Mucosa of stomach (tissue), 1 donor: ENCODE results near the gene AKT1S1.

Source experiments
- H3K27me3 ChIP-seq: one replicate; pipeline ENCODE4 v1.7.0; 2013; ENCODE audit warnings: mild to moderate bottlenecking, low read length; ENCODE audit not compliant: control insufficient read depth, insufficient read depth
- H3K36me3 ChIP-seq: one replicate; pipeline ENCODE4 v1.7.0; 2013; ENCODE audit warnings: low read length; ENCODE audit not compliant: control insufficient read depth, insufficient read depth
- H3K4me1 ChIP-seq: one replicate; pipeline ENCODE4 v1.7.0; 2013; ENCODE audit warnings: mild to moderate bottlenecking, low read length; ENCODE audit not compliant: control insufficient read depth, insufficient read depth
- H3K4me3 ChIP-seq: one replicate; pipeline ENCODE4 v1.7.0; 2013; ENCODE audit warnings: low read length
- H3K9ac ChIP-seq: one replicate; pipeline ENCODE4 v1.7.0; 2013; ENCODE audit warnings: mild to moderate bottlenecking, low read length, moderate library complexity
- H3K9me3 ChIP-seq: one replicate; pipeline ENCODE4 v1.7.0; 2013; ENCODE audit warnings: mild to moderate bottlenecking, low read length, moderate library complexity; ENCODE audit not compliant: control insufficient read depth
- donor health status: Pancreatic carcinoma.

Gene AKT1S1

GRCh38 chr19:49887037-49887664, 10.0 kb upstream of the AKT1S1 start:
- Histone ChIP-seq H3K27me3 (peaks cover 6% of the 10 kb centered on the region), H3K36me3 (peaks cover 12% of the 10 kb centered on the region), H3K9ac (no peak overlapping the region), H3K4me3 (no peak overlapping the region), H3K4me1 (peaks cover 14% of the 10 kb centered on the region), H3K9me3 (no peaks in the 10 kb centered on the region)

DNA sequence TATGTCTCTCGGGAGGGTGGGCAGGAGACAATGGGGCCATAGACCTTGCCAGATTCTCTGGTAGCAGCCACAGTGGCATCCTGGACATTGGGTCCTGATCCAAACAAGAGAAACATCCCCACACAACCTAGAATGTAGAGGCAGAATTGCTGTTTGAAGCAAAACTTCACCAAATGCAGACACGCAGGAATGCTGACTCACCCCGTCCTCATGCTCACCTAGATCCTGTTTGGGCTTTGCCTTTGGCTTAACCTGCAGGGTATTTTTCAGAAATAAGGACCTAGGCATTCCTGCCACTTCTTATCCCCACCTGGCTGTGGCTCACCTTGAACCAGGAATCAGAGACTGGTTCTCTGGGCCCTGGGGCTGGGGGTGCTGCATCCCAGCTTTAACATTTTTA, 7.6 kb upstream of the AKT1S1 start:
- Histone ChIP-seq H3K27me3 (no peaks in the 10 kb centered on the region), H3K4me3 (no peak overlapping the region), H3K9me3 (no peaks in the 10 kb centered on the region), H3K9ac (no peak overlapping the region), H3K36me3 (peaks cover 27% of the 10 kb centered on the region), H3K4me1 (peaks cover 9% of the 10 kb centered on the region)

- Histone ChIP-seq H3K9me3 (no peaks in the 10 kb centered on the region), H3K4me3 (no peak overlapping the region), H3K36me3 (peaks cover 27% of the 10 kb centered on the region), H3K27me3 (no peaks in the 10 kb centered on the region), H3K4me1 (peaks cover 8% of the 10 kb centered on the region), H3K9ac (no peak overlapping the region)
Measured at GRCh38 chr19:49884109-49884508, 7.0 kb upstream of the AKT1S1 start.

DNA sequence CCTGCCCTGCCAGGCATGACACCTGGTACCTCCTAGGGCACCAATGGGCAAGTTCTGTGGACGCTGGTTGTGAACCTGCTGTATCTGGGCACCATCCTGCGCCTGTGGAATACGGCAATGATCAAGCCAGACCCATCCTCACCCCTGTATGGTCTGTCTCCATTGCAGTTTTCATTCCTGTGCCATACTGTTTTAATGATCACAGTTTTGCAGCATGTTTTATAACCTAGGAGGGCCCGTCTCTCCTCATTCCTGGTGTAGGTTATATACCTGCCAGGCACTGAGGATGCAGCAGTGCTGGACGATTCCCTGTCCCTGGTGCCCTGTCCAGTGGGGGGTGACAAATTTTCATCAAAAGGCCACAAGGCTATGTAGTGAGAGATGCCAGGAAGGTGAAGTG, 5.9 kb upstream of the AKT1S1 start:
- Histone ChIP-seq H3K4me3 (no peak overlapping the region), H3K36me3 (peaks cover 30% of the 10 kb centered on the region), H3K4me1 (peaks cover 16% of the 10 kb centered on the region), H3K27me3 (no peaks in the 10 kb centered on the region), H3K9ac (no peak overlapping the region), H3K9me3 (no peaks in the 10 kb centered on the region)

DNA sequence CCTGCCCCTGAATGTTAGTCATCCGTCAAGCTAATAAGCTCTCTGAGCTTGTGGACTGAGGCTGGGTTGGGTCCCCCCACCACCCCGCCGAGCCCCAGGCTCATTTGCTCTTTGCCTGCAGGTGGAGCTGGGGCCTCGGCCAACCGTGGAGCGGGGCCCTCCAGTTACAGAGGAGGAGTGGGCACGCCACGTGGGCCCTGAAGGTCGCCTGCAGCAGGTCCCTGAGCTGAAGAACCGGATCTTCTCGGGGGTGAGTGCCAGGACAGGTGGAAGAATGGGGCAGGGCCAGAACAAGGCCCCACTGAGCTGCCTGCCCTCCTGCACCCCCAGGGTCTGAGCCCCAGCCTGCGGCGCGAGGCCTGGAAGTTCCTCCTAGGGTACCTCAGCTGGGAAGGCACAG, 5.5 kb upstream of the AKT1S1 start:
- Histone ChIP-seq H3K27me3 (no peaks in the 10 kb centered on the region), H3K9me3 (no peaks in the 10 kb centered on the region), H3K36me3 (peaks cover 30% of the 10 kb centered on the region), H3K4me3 (no peak overlapping the region), H3K9ac (no peak overlapping the region), H3K4me1 (peaks cover 13% of the 10 kb centered on the region)

- Histone ChIP-seq H3K27me3 (no peaks in the 10 kb centered on the region), H3K9me3 (no peaks in the 10 kb centered on the region), H3K36me3 (peaks cover 30% of the 10 kb centered on the region), H3K9ac (no peak overlapping the region), H3K4me3 (no peak overlapping the region), H3K4me1 (peaks cover 9% of the 10 kb centered on the region)
Measured at GRCh38 chr19:49881672-49882394, 4.7 kb upstream of the AKT1S1 start.

DNA sequence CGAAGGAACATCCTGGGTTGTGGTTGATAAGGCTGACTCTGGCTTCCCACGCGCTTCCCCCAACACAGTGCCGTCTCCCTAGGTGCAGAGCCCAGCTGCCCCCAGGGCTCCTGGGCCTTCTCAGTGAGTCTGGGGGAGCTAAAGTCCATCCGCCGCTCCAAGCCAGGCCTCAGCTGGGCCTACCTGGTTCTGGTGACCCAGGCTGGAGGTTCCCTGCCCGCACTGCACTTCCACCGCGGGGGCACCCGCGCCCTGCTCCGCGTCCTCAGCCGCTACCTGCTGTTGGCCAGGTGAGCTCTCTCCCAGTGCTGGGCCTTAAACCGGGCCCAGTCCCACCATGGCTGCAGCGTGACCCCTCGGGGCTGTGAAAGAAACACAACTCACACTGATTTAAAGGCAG, 4.0 kb upstream of the AKT1S1 start:
- Histone ChIP-seq H3K36me3 (peaks cover 30% of the 10 kb centered on the region), H3K4me3 (no peak overlapping the region), H3K27me3 (no peaks in the 10 kb centered on the region), H3K9ac (no peak overlapping the region), H3K4me1 (peaks cover 9% of the 10 kb centered on the region), H3K9me3 (no peaks in the 10 kb centered on the region)

DNA sequence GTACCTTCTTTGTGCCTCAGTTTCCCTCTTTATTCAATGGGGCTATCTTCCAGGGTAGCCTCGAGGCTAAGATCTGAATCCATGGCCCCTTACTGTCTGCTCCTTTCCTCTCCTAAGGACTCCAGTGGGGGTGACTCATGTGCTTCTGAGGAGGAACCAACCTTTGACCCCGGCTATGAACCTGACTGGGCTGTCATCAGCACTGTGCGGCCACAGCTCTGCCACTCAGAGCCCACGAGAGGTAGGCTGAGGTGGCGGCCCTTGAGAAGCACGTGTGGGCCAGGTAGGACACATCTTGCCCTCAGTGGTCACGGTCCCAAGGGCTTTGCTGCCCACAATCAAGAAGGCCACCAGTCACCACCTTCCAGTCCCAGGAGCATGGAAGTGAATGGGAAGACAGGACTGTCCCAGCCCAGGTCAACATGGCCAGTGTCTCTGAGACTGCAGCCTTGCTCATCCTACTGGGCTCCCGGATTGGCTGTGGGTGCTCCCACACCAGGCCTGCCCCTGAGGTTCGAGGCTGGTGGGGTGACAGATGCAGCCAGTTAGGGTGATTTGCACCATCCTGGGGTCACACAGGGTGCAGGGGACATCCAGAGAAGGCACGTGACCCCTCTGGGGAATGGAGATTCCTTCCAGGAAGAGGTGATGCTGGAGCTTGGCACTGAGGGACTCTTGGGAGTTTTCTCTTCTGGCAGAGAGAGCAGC, 3.2 kb upstream of the AKT1S1 start:
- H3K36me3 ChIP-seq = peaks cover 30% of the 10 kb centered on the region
- no peaks in the 10 kb centered on the region for H3K27me3 ChIP-seq
- H3K9ac ChIP-seq = no peak overlapping the region
- H3K4me3 ChIP-seq = no peak overlapping the region
- peaks cover 13% of the 10 kb centered on the region for H3K4me1 ChIP-seq
- no peaks in the 10 kb centered on the region for H3K9me3 ChIP-seq

DNA sequence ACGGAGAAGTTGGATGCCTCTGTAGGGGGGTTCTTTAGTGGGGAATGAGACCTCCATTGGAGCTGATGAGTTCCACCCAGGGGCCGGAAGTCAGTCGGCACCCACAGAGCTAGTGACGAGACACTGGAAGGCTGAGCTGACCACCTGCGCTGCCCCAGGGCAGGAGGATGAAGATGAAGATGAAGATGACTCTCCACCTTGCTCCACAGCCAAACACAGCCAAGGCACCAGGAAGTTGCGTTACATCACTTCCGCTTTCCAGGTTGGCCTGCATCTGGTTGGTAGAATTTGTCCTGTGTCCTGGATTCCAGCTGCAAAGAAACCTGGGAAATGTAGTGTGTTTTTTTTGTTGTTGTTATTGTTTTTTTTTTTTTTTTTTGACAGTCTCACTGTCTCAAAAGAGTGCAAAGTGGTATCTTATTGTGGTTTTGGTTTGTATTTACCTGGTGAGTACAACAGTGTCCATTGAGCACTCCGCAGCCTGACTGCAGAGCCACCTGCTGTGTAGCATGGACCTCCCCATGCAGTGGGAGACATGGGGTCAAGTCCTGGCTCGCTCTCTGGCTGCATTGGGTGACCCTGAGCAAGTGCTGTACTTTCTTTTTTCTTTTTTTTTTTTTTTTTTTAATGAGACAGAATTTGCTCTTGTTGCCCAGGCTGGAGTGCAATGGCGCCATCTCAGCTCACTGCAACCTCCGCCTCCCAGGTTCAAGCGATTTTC, 2.2 kb upstream of the AKT1S1 start:
- Histone ChIP-seq H3K4me1 (peaks cover 16% of the 10 kb centered on the region), H3K4me3 (no peak overlapping the region), H3K9ac (no peak overlapping the region), H3K27me3 (no peaks in the 10 kb centered on the region), H3K36me3 (peaks cover 30% of the 10 kb centered on the region), H3K9me3 (no peaks in the 10 kb centered on the region)

DNA sequence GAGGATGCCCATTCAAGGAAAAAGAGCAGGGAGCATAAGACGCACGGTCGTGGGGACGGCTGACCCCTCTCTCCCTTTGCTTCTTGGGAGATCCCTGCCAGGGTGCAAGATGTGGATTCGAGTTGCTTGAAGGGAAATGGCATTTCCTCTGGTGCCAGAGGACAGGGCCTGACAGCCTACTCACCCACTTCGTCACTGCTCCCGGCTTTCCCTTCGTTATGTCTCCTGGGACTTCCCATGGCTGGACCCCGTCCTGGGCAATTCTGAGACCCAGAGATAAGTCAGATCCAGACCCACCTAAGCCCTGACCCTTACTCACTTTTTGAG, 1.6 kb upstream of the AKT1S1 start:
- no peaks in the 10 kb centered on the region for H3K9me3 ChIP-seq
- peaks cover 16% of the 10 kb centered on the region for H3K4me1 ChIP-seq
- no peaks in the 10 kb centered on the region for H3K27me3 ChIP-seq
- H3K36me3 ChIP-seq = peaks cover 30% of the 10 kb centered on the region
- H3K4me3 ChIP-seq = peak overlapping the region; percentile 81
- H3K9ac ChIP-seq = no peak overlapping the region

DNA sequence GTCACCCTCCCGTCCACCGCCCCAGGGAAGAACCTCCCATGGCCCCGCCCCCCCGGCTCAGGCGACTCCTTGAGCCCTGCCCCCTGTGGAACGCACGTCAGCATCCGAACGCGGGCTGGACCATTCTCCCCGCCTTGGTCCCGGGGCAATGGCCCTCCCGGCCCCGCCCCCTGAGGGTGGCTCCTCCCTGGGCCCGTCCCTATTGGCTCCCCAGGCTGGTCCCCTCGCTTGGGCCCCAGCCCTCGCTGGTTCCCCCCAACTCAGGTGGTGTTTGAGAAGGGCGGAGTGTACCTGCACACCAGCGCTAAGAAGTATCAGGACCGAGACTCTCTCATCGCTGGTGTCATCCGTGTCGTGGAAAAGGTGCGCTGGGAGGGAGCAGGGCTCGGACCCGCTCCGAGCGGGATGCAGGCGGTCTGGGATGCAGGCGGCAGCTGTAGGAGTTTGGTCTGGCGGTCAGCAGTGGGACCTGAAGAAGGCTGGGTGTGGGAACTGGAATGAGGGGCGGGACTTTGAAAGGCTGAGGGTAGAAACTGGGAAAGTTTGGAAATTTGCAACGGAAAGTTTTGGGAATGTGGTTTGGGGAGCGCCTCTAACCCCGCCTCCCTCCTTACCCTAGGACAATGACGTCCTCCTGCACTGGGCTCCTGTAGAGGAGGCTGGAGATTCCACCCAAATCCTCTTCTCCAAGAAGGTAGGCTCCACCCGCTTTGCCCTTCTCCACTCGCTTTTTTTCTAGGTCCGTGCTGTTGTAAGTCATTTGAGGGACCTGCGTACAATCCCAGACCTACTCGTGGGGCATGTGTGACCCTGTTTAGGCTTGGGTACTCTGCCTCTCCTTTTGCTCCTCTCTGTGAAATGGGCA, 956 bp upstream of the AKT1S1 start:
- Histone ChIP-seq H3K4me1 (peaks cover 16% of the 10 kb centered on the region), H3K9ac (peak overlapping the region; percentile 91), H3K36me3 (peaks cover 24% of the 10 kb centered on the region), H3K4me3 (peak overlapping the region; percentile 81), H3K9me3 (no peaks in the 10 kb centered on the region), H3K27me3 (no peaks in the 10 kb centered on the region)
